Bronchial epithelial cell (primary cell): ENCODE data around the gene PRKG1. TPM values are rescaled to one million over a fixed set of nuclear protein-coding genes. Genes with fewer than 3 reads are reported as not detected.
A peak's percentile ranks its signal among the peaks of the same experiment; 100 is the strongest.

Experiments
- DNase-seq: peaks from one replicate; pipeline ENCODE4 v3.0.0-alpha.2; 2010; ENCODE audit warnings: low read depth
- FAIRE-seq: peaks from 2 replicates; lab custom pipeline; 2011; peaks lifted over from hg19 to GRCh38; lab: Jason Lieb, UNC
- H3K27me3 ChIP-seq: 2 replicates; pipeline ENCODE4 v1.5.1; 2011; ENCODE audit warnings: low read length; ENCODE audit not compliant: control insufficient read depth, insufficient read depth
- H3K36me3 ChIP-seq: 2 replicates; pipeline ENCODE4 v1.5.1; 2011; ENCODE audit warnings: low read length; ENCODE audit not compliant: control insufficient read depth, insufficient read depth
- H3K4me3 ChIP-seq: 2 replicates; pipeline ENCODE4 v1.5.1; 2011; ENCODE audit warnings: mild to moderate bottlenecking, low read depth, low read length, control low read depth
- total RNA-seq: library from RNA; depleted of rRNA; stranded (reverse); fragments of >200 nt; gene quantifications from 2 replicates; pipeline ENCODE4 v1.2.1, GENCODE V29; 2014
- TF ChIP-seq, protein P1 (sequence below): IDR thresholded peaks from 2 replicates; pipeline ENCODE4 v1.5.1; 2011; ENCODE audit warnings: mild to moderate bottlenecking, moderate library complexity, low read length, control low read depth, inconsistent platforms; ENCODE audit not compliant: insufficient read depth, severe bottlenecking

Gene PRKG1
- total RNA-seq, 1 donor from 2014 or later, result 0.26 TPM

- H3K27me3 ChIP-seq, result no peaks in the 10 kb centered on the region
- H3K36me3 ChIP-seq, result peaks cover 2% of the 10 kb centered on the region
- DNase-seq, result peak; percentile 45
- TF ChIP-seq, protein P1, sequence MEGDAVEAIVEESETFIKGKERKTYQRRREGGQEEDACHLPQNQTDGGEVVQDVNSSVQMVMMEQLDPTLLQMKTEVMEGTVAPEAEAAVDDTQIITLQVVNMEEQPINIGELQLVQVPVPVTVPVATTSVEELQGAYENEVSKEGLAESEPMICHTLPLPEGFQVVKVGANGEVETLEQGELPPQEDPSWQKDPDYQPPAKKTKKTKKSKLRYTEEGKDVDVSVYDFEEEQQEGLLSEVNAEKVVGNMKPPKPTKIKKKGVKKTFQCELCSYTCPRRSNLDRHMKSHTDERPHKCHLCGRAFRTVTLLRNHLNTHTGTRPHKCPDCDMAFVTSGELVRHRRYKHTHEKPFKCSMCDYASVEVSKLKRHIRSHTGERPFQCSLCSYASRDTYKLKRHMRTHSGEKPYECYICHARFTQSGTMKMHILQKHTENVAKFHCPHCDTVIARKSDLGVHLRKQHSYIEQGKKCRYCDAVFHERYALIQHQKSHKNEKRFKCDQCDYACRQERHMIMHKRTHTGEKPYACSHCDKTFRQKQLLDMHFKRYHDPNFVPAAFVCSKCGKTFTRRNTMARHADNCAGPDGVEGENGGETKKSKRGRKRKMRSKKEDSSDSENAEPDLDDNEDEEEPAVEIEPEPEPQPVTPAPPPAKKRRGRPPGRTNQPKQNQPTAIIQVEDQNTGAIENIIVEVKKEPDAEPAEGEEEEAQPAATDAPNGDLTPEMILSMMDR, result no peak
- peak overlapping the region; percentile 56 for H3K4me3 ChIP-seq
- FAIRE-seq, result no peak
These were observed 626.0 kb downstream of the PRKG1 start for GRCh38 chr10:51700228-51700817.

- H3K36me3 ChIP-seq, result no peaks in the 10 kb centered on the region
- DNase-seq (no peak), FAIRE-seq (no peak)
- H3K27me3 ChIP-seq, result no peaks in the 10 kb centered on the region
- H3K4me3 ChIP-seq, result no peak overlapping the region
- TF ChIP-seq, protein P1, result no peak
These were observed 631.5 kb downstream of the PRKG1 start for GRCh38 chr10:51705774-51706173.

GRCh38 chr10:51706225-51706624, 631.9 kb downstream of the PRKG1 start:
- TF ChIP-seq, protein P1, result no peak
- Histone ChIP-seq H3K36me3 (no peaks in the 10 kb centered on the region), H3K4me3 (no peak overlapping the region), H3K27me3 (no peaks in the 10 kb centered on the region)
- no peak for DNase-seq
- FAIRE-seq, result no peak

GRCh38 chr10:51707392-51707791, 633.1 kb downstream of the PRKG1 start:
- no peak for DNase-seq
- TF ChIP-seq, protein P1, result no peak
- H3K36me3 ChIP-seq, result no peaks in the 10 kb centered on the region
- FAIRE-seq, result no peak
- no peaks in the 10 kb centered on the region for H3K27me3 ChIP-seq
- H3K4me3 ChIP-seq, result no peak overlapping the region

GRCh38 chr10:51707821-51708424, 633.6 kb downstream of the PRKG1 start:
- FAIRE-seq, result no peak
- no peak for DNase-seq
- Histone ChIP-seq H3K27me3 (no peaks in the 10 kb centered on the region), H3K36me3 (no peaks in the 10 kb centered on the region), H3K4me3 (no peak overlapping the region)
- TF ChIP-seq, protein P1, result no peak
